H1 (cell line): Measurements from ENCODE around the gene DNM1L. TPM values are rescaled to one million over a fixed set of nuclear protein-coding genes. Genes with fewer than 3 reads are reported as not detected.

ENCODE experiments used
- CTCF ChIA-PET: fragments of 300-600 bp; sonication (Branson Sonifier 250); formaldehyde crosslinking; loops from one replicate; lab custom pipeline; 2021; ENCODE audit not compliant: partially characterized antibody; lab: Charles Lee
- POLR2A ChIA-PET: fragments of 300-600 bp; sonication (Branson Sonifier 250); formaldehyde crosslinking; loops from one replicate; lab custom pipeline; 2021; ENCODE audit warnings: inconsistent platforms; ENCODE audit not compliant: partially characterized antibody; lab: Charles Lee
- DNase-seq, 2 experiments: peaks; one replicate each; pipeline versions ENCODE4 v3.0.0 to v3.0.0-alpha.2; 2010 to 2022; ENCODE audit warnings: low spot score in 2 of 2, low read depth in 1 of 2, mixed read lengths in 1 of 2
- FAIRE-seq: peaks from 2 replicates; lab custom pipeline; 2011; peaks lifted over from hg19 to GRCh38; lab: Jason Lieb, UNC
- H2AFZ ChIP-seq: 2 replicates; pipeline ENCODE4 v1.8.1; 2012; ENCODE audit warnings: low read length, inconsistent platforms
- H2AK5ac ChIP-seq: 2 replicates; pipeline ENCODE4 v1.6.1; 2013; ENCODE audit warnings: low read depth, low read length
- H2BK120ac ChIP-seq: replicated peaks from 2 replicates; pipeline ENCODE3; 2013; ENCODE audit warnings: low read depth, low read length, inconsistent platforms
- H2BK12ac ChIP-seq: 2 replicates; pipeline ENCODE4 v1.6.1; 2013; ENCODE audit warnings: low read depth, low read length
- H2BK15ac ChIP-seq: 2 replicates; pipeline ENCODE4 v1.6.1; 2013; ENCODE audit warnings: low read length
- H2BK20ac ChIP-seq: 2 replicates; pipeline ENCODE4 v1.6.1; 2013; ENCODE audit warnings: low read length
- H2BK5ac ChIP-seq: 2 replicates; pipeline ENCODE4 v1.6.1; 2013; ENCODE audit warnings: low read depth, low read length
- H3K14ac ChIP-seq: 2 replicates; pipeline ENCODE4 v1.6.1; 2013; ENCODE audit warnings: inconsistent platforms; ENCODE audit not compliant: insufficient read length
- H3K18ac ChIP-seq: 2 replicates; pipeline ENCODE4 v1.6.1; 2013; ENCODE audit warnings: low read length; ENCODE audit errors: extremely low read depth
- H3K23ac ChIP-seq: 2 replicates; pipeline ENCODE4 v1.6.1; 2013; ENCODE audit warnings: inconsistent platforms; ENCODE audit not compliant: insufficient read length
- H3K23me2 ChIP-seq: 2 replicates; pipeline ENCODE4 v1.6.1; 2013; ENCODE audit warnings: low read depth, low read length
- H3K27ac ChIP-seq: 2 replicates; pipeline ENCODE4 v1.6.1; 2011; ENCODE audit warnings: low read depth, low read length, inconsistent platforms
- H3K27me3 ChIP-seq, 4 experiments: replicated peaks in 1 of 4; 1 replicate in 1 of 4; 2 replicates in 3 of 4; pipeline versions ENCODE4 v1.6.1 to v1.8.1; 2011 to 2013; ENCODE audit warnings: low read length in 3 of 4, mild to moderate bottlenecking in 3 of 4, inconsistent platforms in 2 of 4, mixed read lengths in 2 of 4, moderate library complexity in 1 of 4; ENCODE audit not compliant: control insufficient read depth in 3 of 4, insufficient read depth in 3 of 4; ENCODE audit errors: extremely low read depth in 1 of 4
- H3K36me3 ChIP-seq, 4 experiments: 2 replicates each; pipeline versions ENCODE4 v1.6.1 to v1.8.1; 2011 to 2013; ENCODE audit warnings: mild to moderate bottlenecking in 4 of 4, low read length in 3 of 4, moderate library complexity in 2 of 4, control low read depth in 1 of 4, inconsistent platforms in 1 of 4; ENCODE audit not compliant: insufficient read depth in 4 of 4, control insufficient read depth in 2 of 4
- H3K4ac ChIP-seq: replicated peaks from 2 replicates; pipeline ENCODE3; 2013; ENCODE audit warnings: low read length, low read depth, mixed read lengths, inconsistent platforms; ENCODE audit not compliant: insufficient read length
- H3K4me1 ChIP-seq, 4 experiments: replicated peaks in 1 of 4; 1 replicate in 1 of 4; 2 replicates in 3 of 4; pipeline versions ENCODE4 v1.6.1 to v1.8.1; 2011 to 2013; ENCODE audit warnings: low read length in 3 of 4, inconsistent platforms in 2 of 4, mixed read lengths in 1 of 4; ENCODE audit not compliant: insufficient read depth in 4 of 4, control insufficient read depth in 3 of 4
- H3K4me2 ChIP-seq, 2 experiments: 2 replicates each; pipeline versions ENCODE4 v1.6.1 to v1.8.1; 2011 to 2013; ENCODE audit warnings: low read depth in 2 of 2, low read length in 2 of 2, control low read depth in 1 of 2, inconsistent platforms in 1 of 2, mild to moderate bottlenecking in 1 of 2; ENCODE audit not compliant: insufficient read depth in 1 of 2
- H3K4me3 ChIP-seq, 4 experiments: fragments of 200-600, 300-600 bp in 1 of 4; sonication (generic), shearing (Covaris generic), sonication (Bioruptor Twin) in 1 of 4; 2 replicates each; pipeline versions ENCODE4 v1.5.1 to v1.8.1; 2011 to 2016; ENCODE audit warnings: low read length in 4 of 4, low read depth in 3 of 4, control low read depth in 2 of 4, inconsistent platforms in 2 of 4, mild to moderate bottlenecking in 2 of 4, mixed read lengths in 1 of 4, moderate library complexity in 1 of 4; ENCODE audit not compliant: insufficient read depth in 2 of 4; ENCODE audit errors: extremely low read depth in 1 of 4
- H3K56ac ChIP-seq: replicated peaks from 2 replicates; pipeline ENCODE3; 2013; ENCODE audit warnings: low read depth, mild to moderate bottlenecking, mixed read lengths, low read length, inconsistent platforms; ENCODE audit not compliant: insufficient read length
- H3K79me1 ChIP-seq: 2 replicates; pipeline ENCODE4 v1.6.1; 2013; ENCODE audit warnings: low read depth, low read length, control low read depth
- H3K79me2 ChIP-seq, 2 experiments: 2 replicates each; pipeline versions ENCODE4 v1.6.1 to v1.8.1; 2012 to 2013; ENCODE audit warnings: low read length in 2 of 2, mild to moderate bottlenecking in 2 of 2, inconsistent platforms in 1 of 2; ENCODE audit not compliant: insufficient read depth in 2 of 2, control insufficient read depth in 1 of 2
- H3K9ac ChIP-seq, 4 experiments: replicated peaks in 1 of 4; 1 replicate in 1 of 4; 2 replicates in 3 of 4; pipeline versions ENCODE4 v1.6.1 to v1.8.1; 2011 to 2013; ENCODE audit warnings: low read depth in 3 of 4, low read length in 3 of 4, control low read depth in 2 of 4, mild to moderate bottlenecking in 2 of 4, moderate library complexity in 2 of 4, inconsistent platforms in 1 of 4; ENCODE audit errors: extremely low read depth in 1 of 4
- H3K9me3 ChIP-seq, 2 experiments: 2 replicates each; pipeline versions ENCODE4 v1.6.1 to v1.8.1; 2012 to 2013; ENCODE audit warnings: mild to moderate bottlenecking in 2 of 2, moderate library complexity in 2 of 2, control low read depth in 1 of 2, inconsistent platforms in 1 of 2, low read depth in 1 of 2, low read length in 1 of 2, mixed read lengths in 1 of 2; ENCODE audit not compliant: insufficient read depth in 2 of 2
- H4K20me1 ChIP-seq, 2 experiments: replicated peaks in 1 of 2; 2 replicates each; pipeline versions ENCODE3 to v1.8.1; 2011 to 2013; ENCODE audit warnings: inconsistent platforms in 2 of 2, low read length in 2 of 2, mild to moderate bottlenecking in 1 of 2; ENCODE audit not compliant: insufficient read depth in 2 of 2, control insufficient read depth in 1 of 2
- H4K5ac ChIP-seq: 2 replicates; pipeline ENCODE4 v1.6.1; 2013; ENCODE audit warnings: low read length, low read depth, mixed read lengths, inconsistent platforms; ENCODE audit not compliant: insufficient read length
- H4K8ac ChIP-seq: 2 replicates; pipeline ENCODE4 v1.8.0; 2013; ENCODE audit warnings: mild to moderate bottlenecking, moderate library complexity, low read length, inconsistent platforms; ENCODE audit not compliant: insufficient read depth; ENCODE audit errors: extremely low read depth
- H4K91ac ChIP-seq: replicated peaks from 2 replicates; pipeline ENCODE3; 2013; ENCODE audit warnings: low read length, mixed read lengths, inconsistent platforms; ENCODE audit not compliant: insufficient read length
- BRCA1 ChIP-seq: IDR thresholded peaks from 2 replicates; pipeline ENCODE4 v1.6.1; 2012; ENCODE audit warnings: low read depth, low read length, improper control_type of control experiment
- CTBP2 ChIP-seq: IDR thresholded peaks from 2 replicates; pipeline ENCODE4 v1.7.0; 2011; ENCODE audit warnings: borderline replicate concordance, mild to moderate bottlenecking, moderate library complexity, mixed read lengths, low read length; ENCODE audit not compliant: insufficient read depth, insufficient read length
- NANOG ChIP-seq: IDR thresholded peaks from 2 replicates; pipeline ENCODE4 v1.6.1; 2011; ENCODE audit warnings: low read length, low read depth, mild to moderate bottlenecking, inconsistent platforms; ENCODE audit not compliant: insufficient read depth, poor library complexity, severe bottlenecking
- POLR2AphosphoS5 ChIP-seq: IDR thresholded peaks from 2 replicates; pipeline ENCODE4 v1.6.1; 2011; ENCODE audit warnings: low read depth, low read length
- SRF ChIP-seq: IDR thresholded peaks from 2 replicates; pipeline ENCODE4 v1.6.1; 2011; ENCODE audit warnings: mild to moderate bottlenecking, low read depth, low read length, moderate library complexity
- TAF7 ChIP-seq: optimal IDR thresholded peaks from 2 replicates; pipeline ENCODE3; 2011; ENCODE audit warnings: low read depth, mild to moderate bottlenecking, inconsistent platforms, low read length, moderate library complexity, borderline replicate concordance
- YY1 ChIP-seq: IDR thresholded peaks from 2 replicates; pipeline ENCODE4 v1.6.1; 2011; ENCODE audit warnings: low read depth, mild to moderate bottlenecking, low read length
- WGBS, 2 experiments: shearing (Covaris generic) in 1 of 2; methylation state at CpG; one replicate each; pipeline versions ENCODE4 v1.1.6 to v1.1.7; 2013 to 2015; ENCODE audit warnings: low lambda C conversion rate in 2 of 2, mixed read lengths in 2 of 2, inconsistent platforms in 1 of 2, low coverage in 1 of 2, missing lambda C conversion rate in 1 of 2; ENCODE audit not compliant: insufficient replicate concordance in 2 of 2, insufficient coverage in 1 of 2, insufficient read length in 1 of 2; ENCODE audit errors: extremely low coverage in 1 of 2, missing lambda C conversion rate in 1 of 2; 5-methylcytosine and 5-hydroxymethylcytosine counted together
- polyA plus RNA-seq, 7 experiments: library from polyadenylated mRNA; depleted of rRNA in 3 of 7; stranded (reverse) in 5 of 7; unstranded in 2 of 7; fragments of >200 nt in 5 of 7; fragments of 200-250 nt in 2 of 7; gene quantifications; 1 replicate in 5 of 7; 2 replicates in 1 of 7; 4 replicates in 1 of 7; pipeline versions ENCODE4 v1.2.1 to v1.2.3, GENCODE V29; 2011 to 2013; ENCODE audit warnings: missing spikeins in 2 of 7, mixed read lengths in 2 of 7
- total RNA-seq: library from RNA; stranded (reverse); fragmentation: NEBNext Ultra II Directional; extraction: Animal tissue kit (Norgen Biotek cat#: 25700); gene quantifications from 2 replicates; pipeline ENCODE4 v1.2.1, GENCODE V29; 2021

The DNM1L gene
- total and polyA plus RNA-seq, 2 of the 8 experiments (the other 6 are each of a cell fraction or from before 2014, with no cell fraction given) = 23.7 to 93.9 TPM

GRCh38 chr12:32753605-32754004 lies 74.5 kb downstream of the DNM1L start:
- peaks cover 7 to 39% (median 31%) of the 10 kb centered on the region in 4 experiments for H3K36me3 ChIP-seq
- no peaks in the 10 kb centered on the region for H4K20me1 ChIP-seq

More at GRCh38 chr12:32753605-32754004, 74.5 kb downstream of the DNM1L start:
- Histone ChIP-seq H3K56ac (no peak overlapping the region), H3K27ac (no peak overlapping the region), H2AK5ac (no peak overlapping the region), H2BK20ac (no peak overlapping the region), H3K18ac (no peak overlapping the region), H2AFZ (no peak overlapping the region), H2BK12ac (no peak overlapping the region), H4K5ac (no peak overlapping the region), H3K79me1 (no peaks in the 10 kb centered on the region), H3K9me3 (no peaks in the 10 kb centered on the region), H4K8ac (no peak overlapping the region), H3K4me2 (peak overlapping the region; percentile 20 to 97; a peak in 3 of 4 replicates), H3K23me2 (peaks cover 4% of the 10 kb centered on the region), H3K9ac (no peak overlapping the region), H3K4ac (no peak overlapping the region), H4K91ac (no peak overlapping the region), H3K4me3 (peak overlapping the region in 2 of 4 experiments; percentile 97 to 100; a peak in 2 of 8 replicates), H3K79me2 (peaks cover 0 to 24% of the 10 kb centered on the region in 2 experiments; a peak in 2 of 4 replicates), H3K14ac (no peak overlapping the region), H3K23ac (no peak overlapping the region), H2BK120ac (no peak overlapping the region), H2BK5ac (no peak overlapping the region), H3K4me1 (peaks cover 0 to 3% (median 1%) of the 10 kb centered on the region in 4 experiments; a peak in 2 of 7 replicates), H3K27me3 (no peaks in the 10 kb centered on the region), H2BK15ac (no peak overlapping the region)
- TF ChIP-seq BRCA1 (no peak), TAF7 (no peak), YY1 (no peak), CTBP2 (no peak), SRF (no peak), POLR2AphosphoS5 (no peak), NANOG (no peak)
- ChIA-PET CTCF (no interaction called here), POLR2A (interaction anchor here (0.6 to 0.7 kb wide), 2 partner anchors 64 to 148 kb away, joined by 3 read pairs; no protein-coding TSS in a partner anchor)
- 90% methylated on average over 4 of the region's 4 CpGs; no CpG with 5 or more reads in 1 of the 2 experiments for WGBS, 2 experiments
- FAIRE-seq (no peak), DNase-seq (no peak)
